ENCODE measurements around the gene ERI2.
"Not testable (repeated sequence)": the region's sequence is repeated elsewhere in the genome, so short reads cannot be mapped to it uniquely, and the experiment has no call there.

Gene ERI2

DNA sequence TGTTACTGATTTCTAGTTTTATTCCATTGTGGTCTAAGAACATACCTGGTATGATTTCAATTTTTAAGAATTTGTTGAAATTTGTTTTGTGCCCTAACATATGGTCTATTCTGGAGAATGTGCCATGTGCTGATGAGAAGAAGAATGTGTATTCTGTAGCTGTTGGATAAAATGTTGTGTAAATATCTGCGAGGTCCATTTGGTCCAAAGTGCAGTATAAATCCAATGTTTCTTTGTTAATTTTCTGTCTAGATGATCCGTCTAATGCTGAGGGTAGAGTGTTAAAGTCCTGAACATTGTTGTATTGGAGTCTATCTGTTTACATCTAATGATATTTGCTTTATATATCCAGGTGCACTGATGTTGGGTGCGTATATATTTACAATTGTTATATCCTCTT, 32.6 kb downstream of the ERI2 start:
- in situ Hi-C loops (cut with MboI; ENCODE audit: low sequenced_read_pairs) = no loop called here

DNA sequence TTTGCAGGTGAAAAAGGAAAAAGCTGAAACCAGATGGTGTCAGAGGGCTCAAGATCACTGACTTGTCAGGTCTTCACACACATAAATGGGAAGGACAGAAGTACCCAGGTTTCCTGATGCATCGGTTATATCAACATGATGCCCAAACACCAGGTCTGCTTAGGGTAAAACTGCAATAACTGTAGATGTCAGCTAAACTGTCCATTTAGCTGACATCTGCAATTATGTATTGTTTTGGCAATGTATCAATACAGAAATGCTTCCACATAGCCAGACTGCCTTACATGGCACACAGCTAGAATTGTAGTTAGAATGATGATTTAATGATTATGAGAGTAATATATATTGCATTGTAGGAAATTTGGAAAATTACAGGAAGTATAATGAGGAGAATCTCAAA, 37.5 kb downstream of the ERI2 start:
- in situ Hi-C loops (cut with MboI; ENCODE audit: low sequenced_read_pairs) = no loop called here

DNA sequence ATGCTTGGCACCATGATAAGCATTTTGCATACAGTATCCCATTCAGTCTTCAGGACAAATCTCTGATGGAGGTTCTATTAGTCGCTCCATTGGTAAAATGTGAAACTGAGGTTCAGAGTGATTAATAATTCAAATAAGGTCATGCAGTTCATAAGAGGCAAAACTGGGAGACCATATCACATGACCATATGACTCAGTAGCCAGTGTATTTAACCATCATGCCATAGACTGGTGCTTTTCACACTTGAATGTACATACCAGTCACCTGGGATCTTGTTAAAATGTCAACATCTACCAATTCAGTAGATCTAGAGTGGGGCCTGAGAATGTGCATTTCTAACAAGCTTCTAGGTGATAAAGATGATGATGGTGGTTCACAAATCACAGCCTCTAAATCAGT, 38.2 kb downstream of the ERI2 start:
- in situ Hi-C loops (cut with MboI; ENCODE audit: low sequenced_read_pairs) = no loop called here

DNA sequence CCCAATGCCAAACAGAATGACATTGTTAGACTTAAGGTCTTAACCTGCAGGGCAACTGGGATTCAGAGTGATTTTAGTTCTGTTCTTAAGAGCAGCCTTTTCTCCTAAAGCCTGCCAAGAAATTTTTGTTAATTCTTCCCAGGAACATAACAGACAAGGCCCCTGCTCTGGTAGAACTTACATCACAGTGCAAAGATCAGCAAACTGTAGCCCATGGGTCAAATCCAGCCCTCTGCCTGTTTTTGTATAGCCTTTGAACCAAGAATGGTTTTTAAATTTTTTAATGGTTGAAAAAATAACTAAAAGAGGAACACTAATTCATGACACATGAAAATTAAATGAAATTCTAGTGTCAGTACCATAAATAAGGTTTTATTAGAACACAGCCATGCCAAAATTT, 38.7 kb downstream of the ERI2 start:
- in situ Hi-C loops (cut with MboI; ENCODE audit: low sequenced_read_pairs) = no loop called here

DNA sequence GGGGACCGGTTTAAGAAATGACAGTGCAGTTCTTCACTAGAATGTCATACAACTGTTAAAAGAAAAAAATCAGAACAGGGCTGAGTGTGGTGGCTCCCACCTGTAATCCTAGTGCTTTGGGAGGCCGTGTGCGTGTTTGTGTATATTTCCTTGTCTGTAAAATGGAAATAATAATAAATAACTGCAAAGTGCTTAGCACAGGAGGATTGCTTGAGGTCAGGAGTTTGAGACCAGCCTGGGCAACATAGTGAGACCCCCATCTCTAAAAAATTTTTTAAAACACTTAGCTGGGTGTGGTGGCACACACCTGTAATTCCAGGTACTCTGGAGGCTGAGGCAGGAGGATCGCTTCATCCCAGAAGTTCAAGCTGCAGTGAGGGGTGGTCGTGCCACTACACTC, 40.0 kb downstream of the ERI2 start:
- in situ Hi-C loops (cut with MboI; ENCODE audit: low sequenced_read_pairs) = no loop called here

DNA sequence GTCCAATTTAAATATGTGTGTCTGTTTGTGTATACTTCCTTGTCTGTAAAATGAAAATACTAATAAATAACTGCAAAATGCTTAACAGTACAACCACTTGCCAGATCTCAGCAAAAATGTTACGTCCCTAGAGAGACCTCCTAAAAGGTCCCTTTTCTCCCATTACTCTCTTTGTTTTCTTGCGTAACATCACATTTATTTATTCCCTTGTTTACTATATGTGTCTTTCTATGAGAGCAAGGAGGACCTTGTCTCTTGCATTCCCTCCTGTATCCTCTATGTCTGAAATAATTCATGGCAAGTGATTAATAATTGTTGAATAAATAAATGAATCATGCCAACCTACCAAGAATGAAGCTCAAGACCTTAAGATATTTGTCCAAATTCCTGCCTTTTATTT, 40.5 kb downstream of the ERI2 start:
- in situ Hi-C loops (cut with MboI; ENCODE audit: low sequenced_read_pairs) = no loop called here

DNA sequence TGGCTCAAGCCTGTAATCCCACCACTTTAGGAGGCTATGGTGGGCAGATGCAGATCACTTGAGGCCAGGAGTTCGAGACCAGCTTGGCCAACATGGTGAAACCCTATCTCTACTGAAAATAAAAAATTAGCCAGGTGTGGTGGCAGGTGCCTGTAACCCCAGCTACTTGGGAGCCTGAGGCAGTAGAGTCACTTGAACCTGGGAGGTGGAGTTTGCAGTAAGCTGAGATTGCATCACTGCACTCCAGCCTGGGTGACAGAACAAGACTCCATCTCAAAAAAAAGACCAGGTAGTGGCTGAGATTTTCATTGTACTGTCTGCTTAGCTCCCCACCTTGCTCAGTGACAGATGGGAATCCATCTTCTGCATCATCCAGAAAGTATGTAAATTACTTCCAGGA, 41.8 kb downstream of the ERI2 start:
- in situ Hi-C loops (cut with MboI; ENCODE audit: low sequenced_read_pairs) = not testable (repeated sequence)

DNA sequence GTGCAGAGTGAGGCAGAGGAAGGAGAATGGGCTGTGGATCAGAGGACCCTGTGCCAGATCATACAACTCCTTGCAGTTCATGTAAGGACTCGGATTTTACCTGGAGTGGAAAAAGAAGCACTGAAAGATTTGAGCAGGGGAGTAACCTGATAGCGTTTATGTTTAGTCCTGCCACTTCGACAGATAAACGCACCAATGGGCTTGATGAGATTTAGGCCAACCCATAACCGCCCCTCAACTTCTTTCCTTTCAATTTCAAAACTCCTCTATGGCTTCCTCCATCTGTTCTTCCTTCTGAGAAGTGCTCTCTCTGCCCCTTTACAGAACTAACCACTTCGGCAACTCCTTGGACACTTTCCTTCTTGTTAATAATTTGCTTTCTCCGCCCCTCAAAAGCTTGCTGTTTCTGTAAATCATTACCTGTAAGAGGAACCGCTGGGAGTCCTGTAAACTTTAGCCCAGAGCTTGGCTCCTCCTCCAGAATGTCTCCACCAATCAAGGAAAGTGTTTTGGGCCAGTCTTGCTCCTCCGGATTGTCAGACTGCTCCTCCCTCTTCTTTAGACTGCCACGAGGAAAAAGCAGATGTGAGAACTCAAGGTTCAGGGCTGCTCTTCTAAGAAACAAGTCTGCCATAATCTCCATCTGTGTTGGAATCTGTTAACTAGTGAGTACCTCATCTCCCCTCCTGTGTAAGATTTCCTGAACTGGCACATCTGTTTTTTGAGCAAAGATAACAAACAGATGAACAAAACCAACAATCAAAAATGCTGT, 42.6 kb downstream of the ERI2 start, which contains the start of gene ACSM3:
Gene ACSM3 (plus strand): TSS at position 554 of the 772 bp plus-strand sequence. CDS start 6,021 bp downstream, outside the sequence.
- in situ Hi-C loops (cut with MboI; ENCODE audit: low sequenced_read_pairs) = no loop called here

DNA sequence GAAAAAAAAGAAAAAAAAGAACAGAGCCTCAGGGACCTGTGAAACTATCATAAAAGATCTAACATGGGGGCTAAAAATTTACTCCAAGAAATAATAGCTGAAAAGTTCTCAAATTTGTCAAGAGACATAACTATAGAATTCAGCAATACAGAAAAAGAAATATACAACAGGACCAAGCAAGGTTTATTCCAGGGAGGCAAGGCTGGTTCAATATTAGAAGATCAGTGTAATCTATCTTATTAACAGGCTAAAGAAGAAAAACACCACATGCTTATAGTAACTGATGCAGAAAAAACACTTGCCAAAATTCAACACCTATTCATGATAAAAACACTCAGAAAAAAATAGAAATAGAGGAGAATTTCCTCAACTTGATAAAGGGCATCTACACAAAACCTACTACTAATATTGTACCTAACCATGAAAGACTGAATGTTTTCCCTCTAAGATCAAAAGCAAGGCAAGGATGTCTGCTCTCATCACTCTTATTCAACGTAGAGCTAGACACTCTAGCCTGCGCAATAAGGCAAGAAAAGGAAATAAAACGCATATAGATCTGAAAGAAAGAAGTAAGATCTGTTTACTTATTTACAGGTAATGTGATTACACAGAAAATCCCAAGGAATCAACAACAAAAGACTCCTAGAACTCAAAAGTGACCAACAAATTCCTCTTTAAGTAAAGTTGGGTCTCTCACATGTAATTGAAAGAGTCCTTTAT, 43.7 kb downstream of the ERI2 start:
- in situ Hi-C loops (cut with MboI; ENCODE audit: low sequenced_read_pairs) = no loop called here

DNA sequence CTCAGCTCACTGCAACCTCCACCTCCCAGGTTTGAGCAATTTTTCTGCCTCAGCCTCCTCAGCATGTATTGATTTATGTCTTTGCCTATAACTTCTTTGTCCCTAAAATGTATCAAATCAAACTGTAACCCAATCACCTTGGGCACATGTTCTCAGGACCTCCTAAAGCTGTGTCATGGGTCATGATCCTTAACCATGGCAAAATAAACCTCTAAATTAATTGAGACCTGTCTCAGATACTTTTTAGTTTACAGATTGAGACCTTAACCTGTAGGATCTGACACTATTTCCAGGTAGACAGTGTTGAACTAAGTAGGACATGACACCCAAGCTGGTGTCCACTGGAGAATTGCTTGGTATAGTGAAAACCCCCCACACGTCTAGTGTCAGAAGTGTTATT, 45.1 kb downstream of the ERI2 start:
- in situ Hi-C loops (cut with MboI; ENCODE audit: low sequenced_read_pairs) = no loop called here

DNA sequence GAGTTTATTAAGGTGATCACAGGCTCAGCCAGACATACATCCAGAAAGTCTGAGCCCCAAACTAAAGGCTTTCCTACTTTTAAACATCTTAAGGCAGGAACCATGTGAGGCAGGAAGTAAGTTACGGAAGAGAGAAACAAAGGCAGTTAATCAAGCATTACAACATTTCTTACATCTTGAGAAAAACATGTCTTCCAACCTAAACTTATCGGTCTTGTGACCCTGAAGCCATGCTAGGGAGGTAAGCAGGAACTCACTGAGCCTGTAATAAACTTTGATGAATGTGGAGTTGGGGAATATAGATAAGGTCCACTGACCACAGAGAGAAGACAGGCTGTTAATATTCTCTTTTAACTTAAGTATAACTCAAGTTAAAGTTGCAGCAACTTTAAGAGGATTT, 45.9 kb downstream of the ERI2 start:
- in situ Hi-C loops (cut with MboI; ENCODE audit: low sequenced_read_pairs) = no loop called here

DNA sequence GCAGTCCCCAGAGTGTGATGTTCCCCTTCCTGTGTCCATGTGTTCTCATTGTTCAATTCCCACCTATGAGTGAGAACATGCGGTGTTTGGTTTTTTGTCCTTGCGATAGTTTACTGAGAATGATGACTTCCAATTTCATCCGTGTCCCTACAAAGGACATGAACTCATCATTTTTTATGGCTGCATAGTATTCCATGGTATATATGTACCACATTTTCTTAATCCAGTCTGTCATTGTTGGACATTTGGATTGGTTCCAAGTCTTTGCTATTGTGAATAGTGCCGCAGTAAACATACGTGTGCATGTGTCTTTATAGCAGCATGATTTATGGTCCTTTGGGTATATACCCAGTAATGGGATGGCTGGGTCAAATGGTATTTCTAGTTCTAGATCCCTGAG, 50.5 kb downstream of the ERI2 start:
- in situ Hi-C loops (cut with MboI; ENCODE audit: low sequenced_read_pairs) = not testable (repeated sequence)

DNA sequence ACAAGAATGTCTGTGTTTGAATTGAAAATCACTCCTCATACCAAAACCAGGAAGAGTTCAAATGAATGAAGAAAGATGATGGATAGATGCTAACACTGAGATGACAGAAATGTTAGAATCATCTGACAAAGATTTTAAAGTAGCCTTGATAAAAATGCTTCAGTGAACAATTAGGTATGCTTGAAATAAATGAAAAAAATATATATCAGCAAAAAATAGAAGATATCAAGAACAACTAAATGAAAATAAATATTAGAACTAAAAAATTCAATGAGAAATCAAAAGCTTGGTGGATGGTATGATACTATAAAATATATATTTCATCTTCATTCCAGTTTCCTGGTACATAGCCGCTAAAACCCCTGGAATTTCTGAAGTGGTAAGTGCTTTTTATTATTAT, 51.0 kb downstream of the ERI2 start:
- in situ Hi-C loops (cut with MboI; ENCODE audit: low sequenced_read_pairs) = no loop called here

DNA sequence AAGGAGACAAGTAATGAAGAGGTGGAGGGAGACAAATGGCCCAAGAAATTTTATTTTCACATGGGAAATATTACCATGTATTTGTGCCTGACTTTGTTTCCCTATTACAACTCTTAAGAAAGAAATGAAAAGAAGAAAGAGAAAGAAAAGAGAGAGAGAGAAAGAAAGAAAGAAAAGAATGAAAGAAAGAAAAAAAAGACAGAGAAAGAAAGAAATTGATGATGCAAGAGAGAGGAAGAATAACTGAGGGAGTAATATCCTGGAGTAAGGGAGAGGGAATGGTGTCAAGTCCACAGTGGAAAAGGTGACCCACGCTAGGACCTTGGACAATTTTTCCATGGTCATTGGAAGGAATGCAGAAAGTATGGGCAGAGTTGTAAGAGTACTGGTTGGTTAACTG, 52.5 kb downstream of the ERI2 start:
- in situ Hi-C loops (cut with MboI; ENCODE audit: low sequenced_read_pairs) = no loop called here

DNA sequence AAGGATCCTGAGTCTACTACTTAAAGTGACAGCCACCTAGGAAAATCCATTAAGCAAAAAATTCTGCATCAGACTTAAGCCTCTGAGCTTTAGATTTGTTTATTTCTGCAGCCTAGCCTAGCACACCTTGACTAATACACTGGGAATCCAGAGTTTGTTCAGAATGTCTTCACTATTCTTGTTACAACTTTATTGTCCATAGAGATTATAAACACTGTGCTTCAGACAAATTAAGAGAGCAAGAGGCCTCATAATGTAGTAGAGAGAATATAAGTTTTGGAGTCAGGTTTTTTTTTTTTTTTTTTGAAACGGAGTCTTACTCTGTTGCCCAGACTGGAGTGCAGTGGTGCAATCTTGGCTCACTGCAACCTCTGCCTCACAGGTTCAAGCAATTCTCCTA, 55.7 kb downstream of the ERI2 start:
- in situ Hi-C loops (cut with MboI; ENCODE audit: low sequenced_read_pairs) = no loop called here

DNA sequence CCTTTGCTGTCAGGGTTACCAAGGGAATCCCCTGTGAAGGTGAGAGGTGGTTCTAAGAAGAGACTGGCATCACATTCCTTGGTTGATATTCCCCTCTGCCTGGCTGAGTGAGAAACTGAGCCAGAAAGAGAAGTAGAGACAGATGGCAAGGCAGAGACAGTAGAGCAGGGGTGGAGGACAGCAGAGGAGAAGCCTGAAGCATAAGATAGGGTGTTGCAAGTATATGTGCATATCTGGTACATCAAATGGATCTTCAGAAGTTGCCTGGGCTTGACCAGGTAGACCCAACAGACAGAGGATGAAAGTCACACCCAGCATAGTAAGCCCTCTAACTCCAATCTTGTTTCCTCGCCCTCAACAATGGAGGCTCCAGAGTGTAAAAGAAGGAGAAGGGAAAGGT, 56.8 kb downstream of the ERI2 start:
- in situ Hi-C loops (cut with MboI; ENCODE audit: low sequenced_read_pairs) = no loop called here

DNA sequence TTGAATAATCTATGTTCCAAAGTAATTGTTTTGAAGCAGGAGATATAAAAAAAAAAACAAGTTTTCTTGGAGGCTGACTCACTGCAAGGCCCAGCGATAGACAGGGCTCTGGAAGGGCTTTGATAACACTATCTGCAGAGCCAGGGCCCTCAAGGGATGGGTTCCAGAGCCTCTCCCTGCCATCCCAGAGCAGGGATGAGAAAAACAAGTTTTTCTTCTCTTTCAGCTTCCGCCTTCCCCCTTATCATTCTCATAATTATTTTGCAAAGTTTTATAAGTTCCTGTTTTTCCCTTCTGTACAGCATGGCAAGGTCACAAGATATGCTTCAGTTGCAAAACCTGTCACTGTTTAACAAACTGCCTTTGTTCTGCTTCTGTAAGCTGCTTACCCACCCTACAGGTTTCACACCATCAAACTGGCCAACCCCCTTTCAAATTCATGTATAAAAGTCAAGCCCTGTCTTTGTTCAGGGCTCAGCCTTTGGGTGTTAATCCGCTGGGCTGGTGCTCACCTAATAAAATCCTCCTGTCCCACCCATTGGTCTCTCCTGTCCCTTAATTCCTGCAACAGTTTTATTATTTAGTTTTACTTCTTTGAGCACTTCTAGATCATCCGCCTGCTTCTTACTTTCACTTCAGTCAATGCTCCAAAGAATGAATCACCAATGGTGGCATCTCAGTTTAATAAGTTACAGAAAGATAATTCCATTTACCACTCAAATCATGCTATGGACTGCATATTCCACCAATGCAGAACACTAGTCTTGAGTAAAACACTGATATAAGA, 59.0 kb downstream of the ERI2 start:
- in situ Hi-C loops (cut with MboI; ENCODE audit: low sequenced_read_pairs) = no loop called here

DNA sequence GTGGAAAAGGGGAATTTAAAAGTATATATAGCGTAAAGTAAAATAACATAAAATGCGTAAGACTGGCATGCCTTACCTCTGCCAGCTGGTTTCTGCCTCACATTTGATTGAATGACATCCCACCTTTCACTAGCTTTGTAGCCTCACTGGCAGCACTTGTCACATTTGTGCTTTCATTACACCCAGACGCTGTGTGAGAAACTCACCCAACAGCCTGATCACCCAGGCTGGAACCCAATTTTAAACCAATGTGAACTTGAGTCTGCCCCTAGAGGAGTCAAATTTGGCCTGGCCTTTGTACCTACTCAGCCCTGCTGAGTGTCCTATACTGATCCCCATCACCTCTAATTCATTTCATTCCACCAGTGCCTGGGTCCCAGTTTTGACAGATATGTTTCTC, 59.8 kb downstream of the ERI2 start:
- in situ Hi-C loops (cut with MboI; ENCODE audit: low sequenced_read_pairs) = no loop called here

Data from HL-60/S4 treated with retinoic acid at 250 ng/mL for 4 days and 3 days (cell line).